D721Med (cell line): ENCODE data around the gene CACTIN.

Source experiments
- DNase-seq: peaks from one replicate; pipeline ENCODE4 v3.0.0; 2011; ENCODE audit warnings: low spot score; ENCODE audit not compliant: insufficient read length
- FAIRE-seq: peaks from 2 replicates; lab custom pipeline; 2011; peaks lifted over from hg19 to GRCh38; lab: Jason Lieb, UNC
- CTCF ChIP-seq: IDR thresholded peaks from 2 replicates; pipeline ENCODE4 v1.5.1; 2012; ENCODE audit warnings: mild to moderate bottlenecking, control low read depth; ENCODE audit not compliant: insufficient read depth; ENCODE audit errors: missing control alignments

The CACTIN gene

DNA sequence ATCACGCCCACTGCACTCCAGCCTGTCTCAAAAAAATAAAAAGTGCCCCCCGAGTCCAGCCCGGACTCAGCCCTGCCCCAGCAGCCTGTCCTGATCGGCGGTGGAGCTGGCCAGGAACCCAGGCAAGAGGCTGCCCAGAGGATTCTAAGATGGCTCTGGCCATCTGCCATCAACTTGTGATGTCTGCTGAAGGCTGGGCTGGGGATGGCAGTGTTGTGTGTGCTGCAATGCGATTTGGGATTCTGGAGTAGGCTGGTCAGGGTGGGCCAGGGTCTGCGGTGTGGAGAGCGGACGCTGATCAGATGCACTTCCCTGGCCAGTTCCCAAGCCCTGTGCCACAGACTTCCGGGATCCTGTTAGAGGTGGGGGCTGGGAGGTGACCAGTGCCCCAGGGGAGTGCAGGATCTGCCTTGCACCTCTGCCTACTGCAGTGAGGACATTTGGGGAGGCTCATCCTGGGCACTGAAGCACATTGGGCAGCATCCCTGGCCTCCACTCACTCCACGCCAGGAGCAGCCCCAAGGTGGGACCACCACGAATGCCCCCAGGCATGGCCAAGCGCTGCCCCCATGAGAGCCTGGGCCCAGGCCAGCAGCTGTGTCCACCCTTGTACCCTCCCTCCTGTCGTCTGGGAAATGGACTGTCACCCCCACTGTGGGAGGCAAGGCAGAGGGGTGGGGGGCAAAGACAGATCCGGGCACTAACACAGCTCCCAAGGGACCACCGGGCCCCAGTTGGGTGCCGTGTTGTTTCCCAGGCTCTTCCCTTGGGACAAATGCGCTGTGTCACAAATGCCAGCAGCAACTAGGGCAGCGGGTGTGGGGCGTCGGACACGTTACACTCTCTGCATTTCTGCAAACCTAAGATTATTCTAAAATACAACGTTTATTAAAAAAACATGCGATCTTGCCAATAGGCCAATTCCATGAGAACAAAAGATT, 16.5 kb downstream of the CACTIN start:
- DNase-seq (no peak), FAIRE-seq (no peak)
- TF ChIP-seq CTCF, result no peak

- no peak for TF ChIP-seq CTCF
- no peak for FAIRE-seq
- DNase-seq, result no peak
These were observed 17.8 kb downstream of the CACTIN start for GRCh38 chr19:3608750-3609322.

DNA sequence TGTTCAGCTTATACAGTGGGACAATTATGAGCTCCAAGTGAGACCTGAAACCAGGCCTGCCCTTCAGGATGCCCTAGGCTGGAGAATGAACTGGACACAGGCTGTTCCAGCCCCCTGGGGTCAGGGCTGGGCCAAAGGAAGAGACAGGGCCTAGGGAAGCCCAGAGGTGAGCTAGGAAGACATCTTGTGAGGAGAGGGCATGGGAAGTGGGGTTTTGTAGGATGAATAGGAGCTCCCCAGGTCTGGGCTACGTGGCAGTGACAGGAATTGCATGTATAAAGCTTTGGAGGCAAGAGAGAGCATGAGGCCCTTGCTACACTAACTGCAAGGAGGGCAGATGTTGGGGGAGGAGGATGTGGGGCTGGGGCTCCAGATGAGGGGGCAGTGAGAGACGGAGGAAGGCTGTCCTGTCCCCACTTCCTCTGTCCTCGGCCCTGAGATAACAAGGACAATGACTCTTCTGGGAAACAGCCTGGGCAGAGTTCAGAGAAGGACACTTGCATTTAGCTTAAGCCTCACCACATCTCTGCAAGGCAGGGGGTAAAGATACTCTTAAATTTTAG, 18.4 kb downstream of the CACTIN start:
- no peak for DNase-seq
- TF ChIP-seq CTCF, result no peak
- FAIRE-seq, result no peak

DNA sequence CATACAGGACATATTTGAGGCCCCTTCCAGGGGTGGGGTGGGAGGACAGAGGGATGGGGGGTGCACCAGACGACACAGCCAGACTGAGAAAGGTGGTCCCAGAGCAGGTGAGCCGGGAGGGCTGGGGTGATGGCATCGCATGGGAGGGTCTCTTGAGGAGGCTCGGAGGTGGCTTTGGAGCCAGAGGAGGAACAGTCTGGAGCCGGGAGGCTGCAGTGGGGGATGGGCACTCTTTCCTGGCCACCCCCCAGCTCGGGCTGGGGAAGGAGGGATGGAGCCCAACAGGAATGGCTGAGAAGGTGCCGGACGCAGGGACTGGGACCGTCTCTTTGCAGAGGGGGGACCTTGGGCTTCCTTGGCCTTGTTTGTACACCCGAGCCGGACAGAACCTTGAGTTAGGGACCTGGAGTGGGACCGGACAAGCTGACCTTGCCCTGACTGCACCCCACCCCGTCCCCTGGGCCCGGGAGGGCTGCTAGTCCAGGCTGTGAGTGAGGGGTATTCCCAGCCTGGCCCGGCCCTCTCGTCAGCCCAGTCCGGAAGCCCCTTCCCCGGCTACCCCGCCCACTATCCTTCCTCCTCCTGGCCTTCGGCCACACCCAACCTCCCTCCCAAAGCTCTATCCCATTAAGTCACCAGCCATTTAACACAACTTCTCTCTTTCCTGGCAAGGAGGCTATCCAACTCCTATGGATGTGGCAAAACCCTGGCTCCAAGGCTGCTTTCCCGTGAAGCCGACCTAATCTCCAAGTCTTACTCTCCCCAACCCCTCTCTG, 19.1 kb downstream of the CACTIN start:
- DNase-seq, result no peak
- TF ChIP-seq CTCF, result no peak
- FAIRE-seq, result no peak

DNA sequence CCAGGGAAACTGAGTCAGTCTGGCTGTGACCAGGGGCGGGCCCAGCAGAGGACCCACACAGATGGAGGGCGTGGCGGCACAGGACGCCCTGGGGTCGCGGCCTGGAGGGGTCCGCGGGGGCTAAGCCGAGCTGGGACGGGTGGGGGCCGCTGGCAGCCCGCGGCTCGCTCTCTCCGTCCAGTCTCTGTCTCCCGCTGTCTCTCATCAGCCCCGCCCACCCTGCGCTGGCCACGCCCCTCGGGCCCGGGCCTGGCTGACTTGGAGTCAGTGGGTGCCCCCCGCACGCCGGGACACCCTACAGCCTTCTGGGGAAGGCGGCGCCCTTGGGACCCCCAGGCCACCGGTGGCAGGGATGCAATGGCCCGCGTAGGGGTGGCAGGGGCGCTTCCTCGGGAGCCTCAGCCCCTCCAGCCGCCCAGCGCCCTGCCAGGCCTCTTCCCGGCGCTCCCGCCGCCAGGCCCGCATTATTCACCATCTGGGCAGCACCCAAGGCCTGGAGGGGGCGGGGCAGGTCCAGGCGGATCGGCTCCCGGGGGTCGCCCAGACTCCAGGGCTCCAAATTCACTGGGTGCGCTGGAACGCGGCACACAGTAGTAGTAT, 19.8 kb downstream of the CACTIN start, which contains the start of gene TBXA2R:
TBXA2R (minus strand) TSS at position 186 of the 600 bp plus-strand sequence. CDS start 6,241 bp downstream, outside the sequence.
- DNase-seq, result peak; percentile 95
- no peak for FAIRE-seq

More for the DNA sequence above, 19.8 kb downstream of the CACTIN start, which contains the start of gene TBXA2R:
- TF ChIP-seq CTCF, result no peak
